ENCODE results near the gene MLPH.

DNA sequence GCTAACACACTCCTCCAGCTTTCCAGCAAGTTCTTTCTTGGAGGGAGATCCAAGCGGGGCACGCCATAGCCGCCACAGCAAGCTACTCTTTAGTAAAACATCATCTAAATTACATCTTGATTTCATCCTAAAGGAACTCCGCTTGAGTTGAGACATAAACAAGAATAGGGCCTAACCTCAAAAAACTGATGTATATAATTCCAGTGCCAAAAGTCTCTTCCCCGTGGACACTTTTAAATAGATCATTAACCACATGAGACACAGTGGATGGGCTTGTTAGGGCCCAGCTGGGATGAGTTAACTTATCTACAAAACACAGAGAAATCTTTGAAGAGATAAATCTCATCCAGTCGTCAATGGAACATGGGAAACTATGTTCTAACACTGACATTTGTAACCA, 20.8 kb upstream of the MLPH start:
- TF ChIP-seq EZH2 (IDR thresholded peaks at IDR 0.05; ENCODE audit: insufficient read depth, poor library complexity, severe bottlenecking) (no peak), EZH2phosphoT487 (IDR thresholded peaks at IDR 0.05; ENCODE audit: insufficient read depth, low read depth) (no peak)

Data from GM23248 (cell line).